Tibial artery (tissue), 4 donors: ENCODE results near the gene PDE9A.

Experiments used
- DNase-seq, 2 donors: peaks; one replicate each; pipeline ENCODE4 v3.0.0-alpha.2; 2019
- H3K27ac ChIP-seq, 2 donors: fragments of 200-600 bp; sonication (generic) in 1 of 2; 1 replicate in 1 of 2; 2 replicates in 1 of 2; pipeline ENCODE4 v1.5.1; 2018 to 2019; ENCODE audit warnings: mild to moderate bottlenecking in 1 of 2
- H3K27me3 ChIP-seq, 2 donors: fragments of 200-600 bp; sonication (generic) in 1 of 2; one replicate each; pipeline versions ENCODE4 v1.5.1 to v1.6.0; 2016 to 2019
- H3K36me3 ChIP-seq, 3 donors: fragments of 200-600 bp; sonication (generic) in 2 of 3; one replicate each; pipeline ENCODE4 v1.5.1; 2016 to 2019; ENCODE audit warnings: mild to moderate bottlenecking in 2 of 3
- H3K4me1 ChIP-seq, 4 donors: fragments of 200-600 bp; sonication (generic) in 2 of 4; 1 replicate in 3 of 4; 2 replicates in 1 of 4; pipeline ENCODE4 v1.5.1; 2016 to 2019
- H3K4me3 ChIP-seq, 2 donors: fragments of 200-600 bp; sonication (generic) in 1 of 2; 1 replicate in 1 of 2; 2 replicates in 1 of 2; pipeline ENCODE4 v1.5.1; 2018 to 2019; ENCODE audit warnings: mild to moderate bottlenecking in 2 of 2
- H3K9me3 ChIP-seq, 3 donors: fragments of 200-600 bp; sonication (generic) in 1 of 3; one replicate each; pipeline ENCODE4 v1.5.1; 2016 to 2019
- CTCF ChIP-seq, 2 experiments: fragments of 200-600 bp in 1 of 2; fragments of 450-650 bp in 1 of 2; IDR thresholded peaks; one replicate each; pipeline ENCODE4 v1.5.1; 2017 to 2019; ENCODE audit warnings: antibody characterized with exemption in 2 of 2, mild to moderate bottlenecking in 1 of 2, moderate library complexity in 1 of 2
- intact Hi-C: fragments of 100-400 bp; cut with DNase I; formaldehyde crosslinking; loops from one replicate; pipeline ENCODE4 v1.15.0; 2023; ENCODE audit warnings: low total_unique reads

Gene PDE9A

GRCh38 chr21:42755031-42755665, 101.7 kb downstream of the PDE9A start:
- intact Hi-C loops = no loop called here
- peaks cover 0 to 5% (median 0%) of the 10 kb centered on the region in 3 donors for H3K36me3 ChIP-seq
- no peak for TF ChIP-seq CTCF (IDR thresholded peaks at IDR 0.05)
- H3K27ac ChIP-seq = no peak overlapping the region
- H3K4me1 ChIP-seq = no peaks in the 10 kb centered on the region
- H3K27me3 ChIP-seq = peaks cover 0 to 2% of the 10 kb centered on the region in 2 donors
- H3K9me3 ChIP-seq = no peaks in the 10 kb centered on the region
- no peak for DNase-seq
- H3K4me3 ChIP-seq = no peak overlapping the region

- H3K9me3 ChIP-seq = no peaks in the 10 kb centered on the region
- no peaks in the 10 kb centered on the region for H3K4me1 ChIP-seq
- H3K27ac ChIP-seq = no peak overlapping the region
- no peak overlapping the region for H3K4me3 ChIP-seq
- TF ChIP-seq CTCF (IDR thresholded peaks at IDR 0.05) = no peak
- H3K27me3 ChIP-seq = peaks cover 0 to 5% of the 10 kb centered on the region in 2 donors
- DNase-seq = no peak
- H3K36me3 ChIP-seq = peaks cover 0 to 5% (median 0%) of the 10 kb centered on the region in 3 donors
- intact Hi-C loops = no loop called here
Measured at GRCh38 chr21:42755766-42756579, 102.6 kb downstream of the PDE9A start.

GRCh38 chr21:42756580-42757250, 103.3 kb downstream of the PDE9A start:
- peaks cover 0 to 10% (median 0%) of the 10 kb centered on the region in 3 donors for H3K36me3 ChIP-seq
- peaks cover 0 to 5% of the 10 kb centered on the region in 2 donors for H3K27me3 ChIP-seq
- no peak overlapping the region for H3K4me3 ChIP-seq
- DNase-seq = no peak
- no peaks in the 10 kb centered on the region for H3K9me3 ChIP-seq
- H3K27ac ChIP-seq = no peak overlapping the region
- H3K4me1 ChIP-seq = no peaks in the 10 kb centered on the region
- intact Hi-C loops = no loop called here
- TF ChIP-seq CTCF (IDR thresholded peaks at IDR 0.05) = no peak

- intact Hi-C loops = no loop called here
Measured at GRCh38 chr21:42757422-42757821, 104.0 kb downstream of the PDE9A start.

More at GRCh38 chr21:42757422-42757821, 104.0 kb downstream of the PDE9A start:
- no peak for DNase-seq
- no peaks in the 10 kb centered on the region for H3K9me3 ChIP-seq
- H3K4me1 ChIP-seq = no peaks in the 10 kb centered on the region
- no peak overlapping the region for H3K27ac ChIP-seq
- no peak for TF ChIP-seq CTCF (IDR thresholded peaks at IDR 0.05)
- no peak overlapping the region for H3K4me3 ChIP-seq
- H3K27me3 ChIP-seq = peaks cover 0 to 5% of the 10 kb centered on the region in 2 donors
- peaks cover 0 to 16% (median 0%) of the 10 kb centered on the region in 3 donors for H3K36me3 ChIP-seq
